HCT116 (cell line): ENCODE data around the gene IRGQ.

Experiments
- ATF3 ChIP-seq: IDR thresholded peaks from 2 replicates; pipeline ENCODE4 v1.6.1; 2012
- CTCF ChIP-seq, 3 experiments: fragments of 200-600 bp in 1 of 3; sonication (generic) in 1 of 3; IDR thresholded peaks in 2 of 3; conservative IDR thresholded peaks in 1 of 3; 2 replicates each; pipeline ENCODE4 v1.5.1; 2012 to 2017; ENCODE audit warnings: low read depth in 2 of 3, low read length in 2 of 3, antibody characterized with exemption in 1 of 3, borderline replicate concordance in 1 of 3, control low read depth in 1 of 3, mild to moderate bottlenecking in 1 of 3, mixed read lengths in 1 of 3, mixed run types in 1 of 3, moderate library complexity in 1 of 3; ENCODE audit not compliant: insufficient read depth in 1 of 3
- EGR1 ChIP-seq: IDR thresholded peaks from 2 replicates; pipeline ENCODE4 v1.6.1; 2012; ENCODE audit warnings: low read depth
- EZH2 ChIP-seq: fragments of 200-600 bp; sonication (generic); IDR thresholded peaks from 2 replicates; pipeline ENCODE4 v1.6.1; 2017; ENCODE audit warnings: antibody characterized with exemption, mixed run types
- EZH2phosphoT487 ChIP-seq: fragments of 200-600 bp; IDR thresholded peaks from 2 replicates; pipeline ENCODE4 v1.6.1; 2018; ENCODE audit warnings: antibody characterized with exemption, borderline replicate concordance
- POLR2A ChIP-seq: IDR thresholded peaks from 2 replicates; pipeline ENCODE4 v1.7.0; 2011; ENCODE audit warnings: borderline replicate concordance; ENCODE audit not compliant: insufficient read depth, insufficient read length; ENCODE audit errors: extremely low read depth
- POLR2AphosphoS5 ChIP-seq: IDR thresholded peaks from 2 replicates; pipeline ENCODE4 v1.6.1; 2011; ENCODE audit warnings: mild to moderate bottlenecking, low read depth, low read length, moderate library complexity
- RAD21 ChIP-seq: IDR thresholded peaks from 2 replicates; pipeline ENCODE4 v1.6.1; 2012; ENCODE audit warnings: low read depth, mild to moderate bottlenecking
- SIN3A ChIP-seq: IDR thresholded peaks from 2 replicates; pipeline ENCODE4 v1.6.1; 2012; ENCODE audit warnings: low read depth
- SP1 ChIP-seq: IDR thresholded peaks from 2 replicates; pipeline ENCODE4 v1.6.1; 2012; ENCODE audit warnings: low read depth
- ZNF274 ChIP-seq: fragments of 200-500 bp; sonication (Bioruptor generic); IDR thresholded peaks from 2 replicates; pipeline ENCODE4 v1.6.1; 2014; ENCODE audit warnings: mild to moderate bottlenecking, low read depth, low read length, inconsistent platforms
- TF ChIP-seq, protein P1 (sequence below): IDR thresholded peaks from 2 replicates; pipeline ENCODE4 v1.6.1; 2012; ENCODE audit warnings: low read depth
- TF ChIP-seq, protein P2 (sequence below): IDR thresholded peaks from 2 replicates; pipeline ENCODE4 v1.6.1; 2011; ENCODE audit warnings: mild to moderate bottlenecking, low read length, moderate library complexity; ENCODE audit not compliant: insufficient replicate concordance; ENCODE audit errors: extremely low read depth
- TF ChIP-seq, protein P3 (sequence below): IDR thresholded peaks from 2 replicates; pipeline ENCODE4 v1.6.1; 2012

- TF ChIP-seq CTCF (IDR thresholded peaks at IDR 0.05 in 2 of 3, conservative IDR thresholded peaks at IDR 0.05 in 1 of 3; ENCODE audit: borderline replicate concordance in 1 of 3, insufficient read depth in 1 of 3, low read depth in 2 of 3, low read length in 2 of 3) (no peak), RAD21 (no peak), SP1 (no peak), POLR2A (no peak), EZH2 (no peak), EZH2phosphoT487 (no peak), ATF3 (no peak), SIN3A (no peak), ZNF274 (no peak), POLR2AphosphoS5 (no peak), EGR1 (no peak)
- TF ChIP-seq, protein P1, sequence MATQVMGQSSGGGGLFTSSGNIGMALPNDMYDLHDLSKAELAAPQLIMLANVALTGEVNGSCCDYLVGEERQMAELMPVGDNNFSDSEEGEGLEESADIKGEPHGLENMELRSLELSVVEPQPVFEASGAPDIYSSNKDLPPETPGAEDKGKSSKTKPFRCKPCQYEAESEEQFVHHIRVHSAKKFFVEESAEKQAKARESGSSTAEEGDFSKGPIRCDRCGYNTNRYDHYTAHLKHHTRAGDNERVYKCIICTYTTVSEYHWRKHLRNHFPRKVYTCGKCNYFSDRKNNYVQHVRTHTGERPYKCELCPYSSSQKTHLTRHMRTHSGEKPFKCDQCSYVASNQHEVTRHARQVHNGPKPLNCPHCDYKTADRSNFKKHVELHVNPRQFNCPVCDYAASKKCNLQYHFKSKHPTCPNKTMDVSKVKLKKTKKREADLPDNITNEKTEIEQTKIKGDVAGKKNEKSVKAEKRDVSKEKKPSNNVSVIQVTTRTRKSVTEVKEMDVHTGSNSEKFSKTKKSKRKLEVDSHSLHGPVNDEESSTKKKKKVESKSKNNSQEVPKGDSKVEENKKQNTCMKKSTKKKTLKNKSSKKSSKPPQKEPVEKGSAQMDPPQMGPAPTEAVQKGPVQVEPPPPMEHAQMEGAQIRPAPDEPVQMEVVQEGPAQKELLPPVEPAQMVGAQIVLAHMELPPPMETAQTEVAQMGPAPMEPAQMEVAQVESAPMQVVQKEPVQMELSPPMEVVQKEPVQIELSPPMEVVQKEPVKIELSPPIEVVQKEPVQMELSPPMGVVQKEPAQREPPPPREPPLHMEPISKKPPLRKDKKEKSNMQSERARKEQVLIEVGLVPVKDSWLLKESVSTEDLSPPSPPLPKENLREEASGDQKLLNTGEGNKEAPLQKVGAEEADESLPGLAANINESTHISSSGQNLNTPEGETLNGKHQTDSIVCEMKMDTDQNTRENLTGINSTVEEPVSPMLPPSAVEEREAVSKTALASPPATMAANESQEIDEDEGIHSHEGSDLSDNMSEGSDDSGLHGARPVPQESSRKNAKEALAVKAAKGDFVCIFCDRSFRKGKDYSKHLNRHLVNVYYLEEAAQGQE = no peak
- TF ChIP-seq, protein P2, sequence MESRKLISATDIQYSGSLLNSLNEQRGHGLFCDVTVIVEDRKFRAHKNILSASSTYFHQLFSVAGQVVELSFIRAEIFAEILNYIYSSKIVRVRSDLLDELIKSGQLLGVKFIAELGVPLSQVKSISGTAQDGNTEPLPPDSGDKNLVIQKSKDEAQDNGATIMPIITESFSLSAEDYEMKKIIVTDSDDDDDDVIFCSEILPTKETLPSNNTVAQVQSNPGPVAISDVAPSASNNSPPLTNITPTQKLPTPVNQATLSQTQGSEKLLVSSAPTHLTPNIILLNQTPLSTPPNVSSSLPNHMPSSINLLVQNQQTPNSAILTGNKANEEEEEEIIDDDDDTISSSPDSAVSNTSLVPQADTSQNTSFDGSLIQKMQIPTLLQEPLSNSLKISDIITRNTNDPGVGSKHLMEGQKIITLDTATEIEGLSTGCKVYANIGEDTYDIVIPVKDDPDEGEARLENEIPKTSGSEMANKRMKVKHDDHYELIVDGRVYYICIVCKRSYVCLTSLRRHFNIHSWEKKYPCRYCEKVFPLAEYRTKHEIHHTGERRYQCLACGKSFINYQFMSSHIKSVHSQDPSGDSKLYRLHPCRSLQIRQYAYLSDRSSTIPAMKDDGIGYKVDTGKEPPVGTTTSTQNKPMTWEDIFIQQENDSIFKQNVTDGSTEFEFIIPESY = no peak
- TF ChIP-seq, protein P3, sequence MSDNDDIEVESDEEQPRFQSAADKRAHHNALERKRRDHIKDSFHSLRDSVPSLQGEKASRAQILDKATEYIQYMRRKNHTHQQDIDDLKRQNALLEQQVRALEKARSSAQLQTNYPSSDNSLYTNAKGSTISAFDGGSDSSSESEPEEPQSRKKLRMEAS = no peak
Observed at GRCh38 chr19:43605875-43606568, 10.1 kb upstream of the IRGQ start.
